ENCODE measurements around the gene MEIOB.
"Not testable (repeated sequence)": the region's sequence is repeated elsewhere in the genome, so short reads cannot be mapped to it uniquely, and the experiment has no call there.

MEIOB gene

GRCh38 chr16:1906055-1906845, 34.3 kb upstream of the MEIOB start:
- no peak for DNase-seq

- DNase-seq, result no peak
Observed at GRCh38 chr16:1903845-1904840, 32.2 kb upstream of the MEIOB start.

GRCh38 chr16:1903220-1903574, 31.2 kb upstream of the MEIOB start:
- no peak for DNase-seq

- DNase-seq, result no peak
Observed at GRCh38 chr16:1902547-1903219, 30.7 kb upstream of the MEIOB start.

- DNase-seq, result no peak
Observed at GRCh38 chr16:1900452-1900774, 28.4 kb upstream of the MEIOB start.

- DNase-seq, result no peak
Observed at GRCh38 chr16:1899641-1900451, 27.9 kb upstream of the MEIOB start.

- DNase-seq, result not testable (repeated sequence)
Observed at GRCh38 chr16:1897692-1898091, 25.7 kb upstream of the MEIOB start.

- no peak for DNase-seq
Observed at GRCh38 chr16:1895949-1896675, 24.1 kb upstream of the MEIOB start.

GRCh38 chr16:1895068-1895467, 23.1 kb upstream of the MEIOB start:
- DNase-seq, result no peak

GRCh38 chr16:1890708-1891050, 18.7 kb upstream of the MEIOB start:
- peak in 1 of 2 experiments; percentile 35 for DNase-seq

- DNase-seq, result peak in 1 of 2 experiments; percentile 35
Observed at GRCh38 chr16:1890024-1890707, 18.2 kb upstream of the MEIOB start.

GRCh38 chr16:1887711-1888354, 15.9 kb upstream of the MEIOB start:
- no peak for DNase-seq

GRCh38 chr16:1884889-1885288, 12.9 kb upstream of the MEIOB start:
- no peak for DNase-seq

- DNase-seq, result peak in 1 of 2 experiments; percentile 22
Observed at GRCh38 chr16:1884155-1884760, 12.3 kb upstream of the MEIOB start.

- DNase-seq, result not testable (repeated sequence)
Observed at GRCh38 chr16:1881172-1881571, 9.2 kb upstream of the MEIOB start.

- no peak for DNase-seq
Observed at GRCh38 chr16:1879477-1879876, 7.5 kb upstream of the MEIOB start.

- no peak for DNase-seq
Observed at GRCh38 chr16:1878256-1878655, 6.3 kb upstream of the MEIOB start.

- DNase-seq, result no peak
Observed at GRCh38 chr16:1877804-1878203, 5.8 kb upstream of the MEIOB start.

- DNase-seq, result no peak
Observed at GRCh38 chr16:1877089-1877488, 5.1 kb upstream of the MEIOB start.

GRCh38 chr16:1876468-1876867, 4.5 kb upstream of the MEIOB start:
- no peak for DNase-seq
